ENCODE results near the gene OR8B4.
"Not testable (repeated sequence)": the region's sequence is repeated elsewhere in the genome, so short reads cannot be mapped to it uniquely, and the experiment has no call there.

OR8B4 gene

GRCh38 chr11:124405581-124405980 lies 19.1 kb downstream of the OR8B4 start:
- DNase-seq (ENCODE audit: low read depth in 2 of 2) = no peak

DNA sequence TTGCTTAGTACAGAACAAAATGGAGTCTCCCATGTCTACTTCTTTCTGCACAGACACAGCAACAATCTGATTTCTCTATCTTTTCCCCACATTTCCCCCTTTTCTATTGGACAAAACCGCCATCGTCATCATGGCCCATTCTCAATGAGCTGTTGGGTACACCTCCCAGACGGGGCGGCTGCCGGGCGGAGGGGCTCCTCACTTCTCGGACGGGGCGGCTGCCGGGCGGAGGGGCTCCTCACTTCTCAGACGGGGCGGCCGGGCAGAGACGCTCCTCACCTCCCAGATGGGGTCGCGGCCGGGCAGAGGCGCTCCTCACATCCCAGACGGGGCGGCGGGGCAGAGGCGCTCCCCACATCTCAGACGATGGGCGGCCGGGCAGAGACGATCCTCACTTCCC lies 21.5 kb downstream of the OR8B4 start:
- DNase-seq (ENCODE audit: low read depth in 2 of 2) = not testable (repeated sequence)

DNA sequence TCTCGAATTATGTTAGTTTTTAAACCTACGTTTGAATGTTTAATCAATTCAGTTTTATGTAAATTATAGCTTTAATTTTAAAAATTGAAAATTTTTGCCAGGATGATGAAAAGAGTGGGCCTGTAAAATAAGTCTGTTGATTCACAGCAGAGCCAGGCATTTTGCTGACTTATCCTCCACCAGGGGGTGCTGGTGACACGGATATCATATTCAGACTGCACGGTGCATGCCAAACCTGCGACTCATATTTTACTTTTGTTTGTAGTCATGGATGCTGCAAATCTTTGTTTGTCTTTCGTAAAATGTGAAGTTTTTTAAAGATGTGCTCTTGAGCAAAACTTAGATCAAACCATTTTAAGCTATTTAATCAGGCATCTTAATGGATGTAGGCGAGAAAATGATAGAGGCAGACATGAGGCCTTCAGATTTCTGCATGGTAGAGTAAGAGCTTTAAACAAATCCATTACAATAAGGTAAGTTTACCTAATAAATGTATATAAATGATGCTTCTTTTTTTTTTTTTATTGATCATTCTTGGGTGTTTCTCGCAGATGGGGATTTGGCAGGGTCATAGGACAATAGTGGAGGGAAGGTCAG lies 22.2 kb downstream of the OR8B4 start:
- DNase-seq (ENCODE audit: low read depth in 2 of 2) = no peak

DNA sequence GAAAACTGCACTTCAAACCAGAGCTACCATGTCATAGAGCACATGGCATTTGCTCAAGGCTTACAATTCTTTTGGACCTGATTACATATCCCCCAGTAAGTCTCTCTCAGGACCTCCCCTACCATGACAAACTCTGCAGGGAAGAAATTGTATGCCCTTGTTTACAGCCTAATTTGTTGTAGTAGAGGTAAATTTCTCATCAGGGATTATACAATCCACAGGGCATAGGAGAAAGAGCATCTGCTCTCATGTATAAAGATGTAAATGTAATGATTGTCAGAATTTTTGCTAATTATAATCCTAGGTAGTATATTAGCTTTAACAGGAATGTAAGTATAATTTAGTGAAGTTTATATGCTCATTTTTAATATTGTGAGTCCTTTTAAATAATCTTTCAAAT lies 25.7 kb downstream of the OR8B4 start, which contains the start of gene OR8B3:
TSS of gene OR8B3 (minus strand) at position 101 of the 400 bp plus-strand sequence. CDS start 1,673 bp downstream, outside the sequence.
- no peak for DNase-seq (ENCODE audit: low read depth in 2 of 2)

- not testable (repeated sequence) for DNase-seq (ENCODE audit: low read depth in 2 of 2)
Measured at GRCh38 chr11:124396847-124397246, 27.8 kb downstream of the OR8B4 start.

DNA sequence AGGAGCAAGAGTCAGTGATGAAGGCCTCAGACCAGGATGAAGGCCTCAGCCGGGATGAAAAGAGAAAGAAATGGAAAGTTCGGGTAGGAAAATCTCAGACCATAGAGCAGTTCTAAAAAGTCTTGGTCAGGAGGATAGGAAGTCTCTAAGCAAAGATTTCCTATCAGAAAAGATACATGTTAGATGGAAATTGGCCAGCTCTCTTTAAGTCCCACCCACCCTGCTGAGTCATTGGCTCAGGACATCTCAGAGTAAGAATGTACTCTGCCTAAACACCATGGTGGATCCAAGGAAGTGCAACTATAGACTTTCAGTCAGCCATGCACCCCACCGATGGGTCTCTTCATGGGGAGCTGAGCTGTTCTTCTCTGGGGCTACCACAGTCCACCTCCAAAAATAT lies 30.3 kb downstream of the OR8B4 start:
- no peak for DNase-seq (ENCODE audit: low read depth in 2 of 2)

- no peak for DNase-seq (ENCODE audit: low read depth in 2 of 2)
Measured at GRCh38 chr11:124384399-124384798, 40.3 kb downstream of the OR8B4 start, which contains the start of gene OR8B2. OR8B2 (minus strand) TSS chr11:124384499; CDS start chr11:124383343, 1,156 bp downstream.

DNA sequence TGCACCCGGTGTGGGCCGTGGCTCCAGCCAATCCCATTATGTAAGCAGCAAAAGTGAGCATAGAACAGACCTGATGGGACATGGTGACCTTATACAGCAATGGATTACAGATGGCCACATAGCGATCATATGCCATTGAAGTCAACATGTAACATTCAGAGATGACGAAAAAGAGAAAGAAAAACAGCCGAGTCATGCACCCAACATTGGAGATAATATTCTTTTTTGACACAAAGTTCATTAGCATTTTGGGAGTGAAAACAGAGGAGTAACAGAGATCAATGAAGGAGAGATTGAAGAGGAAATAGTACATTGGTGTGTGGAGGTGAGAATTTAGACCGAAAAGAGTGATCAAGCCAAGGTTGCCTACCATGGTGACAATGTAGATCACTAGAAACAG lies 41.8 kb downstream of the OR8B4 start:
- DNase-seq (ENCODE audit: low read depth in 2 of 2) = not testable (repeated sequence)

GRCh38 chr11:124380585-124380984 lies 44.1 kb downstream of the OR8B4 start:
- DNase-seq (ENCODE audit: low read depth in 2 of 2) = no peak

GRCh38 chr11:124376280-124376679 lies 48.4 kb downstream of the OR8B4 start:
- no peak for DNase-seq (ENCODE audit: low read depth in 2 of 2)

All from activated CD8-positive, alpha-beta memory T cell treated with anti-CD3 and anti-CD28 coated beads for 4 hours (primary cell).